ENCODE results near the gene PAF1.

PAF1 gene

DNA sequence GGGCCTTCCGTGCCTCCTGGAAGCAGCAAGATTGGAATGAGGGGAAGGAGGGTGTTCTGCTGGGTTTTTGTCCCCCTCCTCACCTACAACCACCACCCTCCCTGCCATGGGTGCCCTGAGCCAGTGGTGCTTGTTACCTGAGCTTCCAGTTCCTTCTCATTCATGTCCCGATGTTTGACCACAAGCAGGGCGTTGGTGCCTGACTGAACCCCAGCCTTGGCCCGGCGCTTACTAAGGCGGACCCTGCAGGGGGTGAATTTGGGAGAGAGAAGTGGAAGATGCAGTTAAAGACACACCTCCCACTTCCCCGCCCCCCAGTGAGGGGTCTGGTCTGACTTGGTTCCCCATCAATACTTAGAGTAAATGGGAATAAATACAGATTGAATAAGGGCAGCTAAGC is 4.3 kb downstream of the PAF1 start:
- Mint-ChIP-seq H3K27ac (peak overlapping the region in 1 of 3 experiments; percentile 13), H3K4me3 (peak overlapping the region in 2 of 3 experiments; percentile 25 to 64), H3K9me3 (no peaks in the 10 kb centered on the region), H3K4me1 (peaks cover 13% of the 10 kb centered on the region), H3K36me3 (ENCODE audit: low read depth) (peaks cover 66% of the 10 kb centered on the region), H3K27me3 (ENCODE audit: low read depth) (no peaks in the 10 kb centered on the region)
- TF ChIP-seq, protein P1, sequence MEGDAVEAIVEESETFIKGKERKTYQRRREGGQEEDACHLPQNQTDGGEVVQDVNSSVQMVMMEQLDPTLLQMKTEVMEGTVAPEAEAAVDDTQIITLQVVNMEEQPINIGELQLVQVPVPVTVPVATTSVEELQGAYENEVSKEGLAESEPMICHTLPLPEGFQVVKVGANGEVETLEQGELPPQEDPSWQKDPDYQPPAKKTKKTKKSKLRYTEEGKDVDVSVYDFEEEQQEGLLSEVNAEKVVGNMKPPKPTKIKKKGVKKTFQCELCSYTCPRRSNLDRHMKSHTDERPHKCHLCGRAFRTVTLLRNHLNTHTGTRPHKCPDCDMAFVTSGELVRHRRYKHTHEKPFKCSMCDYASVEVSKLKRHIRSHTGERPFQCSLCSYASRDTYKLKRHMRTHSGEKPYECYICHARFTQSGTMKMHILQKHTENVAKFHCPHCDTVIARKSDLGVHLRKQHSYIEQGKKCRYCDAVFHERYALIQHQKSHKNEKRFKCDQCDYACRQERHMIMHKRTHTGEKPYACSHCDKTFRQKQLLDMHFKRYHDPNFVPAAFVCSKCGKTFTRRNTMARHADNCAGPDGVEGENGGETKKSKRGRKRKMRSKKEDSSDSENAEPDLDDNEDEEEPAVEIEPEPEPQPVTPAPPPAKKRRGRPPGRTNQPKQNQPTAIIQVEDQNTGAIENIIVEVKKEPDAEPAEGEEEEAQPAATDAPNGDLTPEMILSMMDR (IDR thresholded peaks at IDR 0.05; ENCODE audit: unreplicated experiment in 3 of 3), result no peak

DNA sequence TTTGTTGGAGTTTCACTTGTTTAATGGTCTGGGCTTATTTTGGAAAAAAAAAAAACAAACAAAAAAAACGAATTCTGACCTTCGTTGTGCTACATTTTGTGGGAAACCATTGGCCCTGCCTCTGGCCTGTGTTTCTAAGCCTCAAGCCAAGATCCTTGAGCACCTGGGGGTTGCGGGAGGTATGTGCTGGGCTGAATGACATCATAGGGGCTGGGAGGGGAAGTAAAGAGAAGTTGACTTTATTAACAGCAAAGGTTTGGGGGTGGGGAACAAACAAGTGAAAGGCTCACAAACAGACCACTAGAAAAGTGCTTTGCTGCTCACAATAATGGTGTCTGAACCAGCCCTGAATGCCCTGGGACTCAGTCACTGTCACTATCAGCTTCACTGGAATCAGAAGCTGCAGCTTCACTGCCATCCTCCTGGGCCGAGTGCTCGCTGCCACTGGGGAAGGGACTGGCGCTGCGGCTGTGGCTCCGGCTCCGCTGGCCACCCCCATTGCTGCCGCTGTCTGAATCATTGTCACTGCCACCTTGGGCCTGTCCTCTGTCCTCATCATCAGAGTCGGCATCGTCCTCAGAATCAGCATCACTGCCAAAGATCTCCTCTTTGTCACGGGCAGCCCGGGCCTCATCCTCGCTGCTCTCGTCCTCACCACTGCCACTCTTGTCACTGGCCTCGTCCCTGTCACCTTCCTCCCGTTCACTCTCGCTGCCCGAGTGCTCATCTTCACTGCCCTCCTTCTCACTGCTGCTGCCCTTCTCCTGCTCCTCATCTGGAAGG is 5.1 kb downstream of the PAF1 start:
- Mint-ChIP-seq H3K27ac (peak overlapping the region in 2 of 3 experiments; percentile 6 to 59), H3K9me3 (no peaks in the 10 kb centered on the region), H3K36me3 (ENCODE audit: low read depth) (peaks cover 69% of the 10 kb centered on the region), H3K4me1 (peaks cover 5% of the 10 kb centered on the region), H3K4me3 (no peak overlapping the region), H3K27me3 (ENCODE audit: low read depth) (no peaks in the 10 kb centered on the region)
- TF ChIP-seq, protein P1 (IDR thresholded peaks at IDR 0.05; ENCODE audit: unreplicated experiment in 3 of 3), result no peak

DNA sequence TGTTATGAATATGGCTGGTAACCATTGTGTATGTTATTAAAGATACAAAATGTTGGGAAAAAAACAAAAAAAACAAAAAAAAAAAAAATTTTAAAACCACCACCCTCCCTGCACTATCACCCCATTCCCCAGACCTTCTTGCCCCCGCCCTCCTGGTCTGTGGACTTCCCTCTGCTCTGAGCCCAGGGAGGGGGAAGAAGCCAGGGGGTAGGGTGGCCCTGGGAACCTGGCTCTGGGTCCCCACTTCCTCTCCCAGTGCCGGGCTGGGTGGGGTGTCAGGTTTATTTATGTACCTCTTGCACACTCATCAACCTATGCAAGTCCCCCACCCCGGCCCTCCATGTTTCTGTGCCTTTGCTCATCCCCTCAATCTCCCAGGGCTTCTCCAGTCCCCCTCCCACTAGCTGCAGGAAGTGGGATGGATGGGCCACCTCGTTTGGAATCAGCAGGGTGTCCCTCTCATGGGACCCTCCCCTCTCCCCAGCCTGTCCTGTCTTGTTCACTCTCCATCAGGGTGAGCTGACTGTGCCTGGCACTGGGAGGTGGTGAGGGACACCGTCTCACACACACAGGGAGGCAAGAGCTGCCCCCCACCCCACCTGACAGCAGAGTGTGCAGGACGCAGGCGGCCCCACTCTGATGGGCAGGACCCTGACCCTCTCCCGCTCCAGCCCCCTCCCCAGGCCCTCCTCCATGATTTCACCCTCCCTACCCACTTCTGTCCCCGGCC is 5.9 kb downstream of the PAF1 start:
- Mint-ChIP-seq H3K36me3 (ENCODE audit: low read depth) (peaks cover 74% of the 10 kb centered on the region), H3K9me3 (no peaks in the 10 kb centered on the region), H3K27me3 (ENCODE audit: low read depth) (no peaks in the 10 kb centered on the region), H3K4me3 (no peak overlapping the region), H3K27ac (peak overlapping the region in 1 of 3 experiments; percentile 59), H3K4me1 (peaks cover under 1% of the 10 kb centered on the region)
- TF ChIP-seq, protein P1 (IDR thresholded peaks at IDR 0.05; ENCODE audit: unreplicated experiment in 3 of 3), result no peak

DNA sequence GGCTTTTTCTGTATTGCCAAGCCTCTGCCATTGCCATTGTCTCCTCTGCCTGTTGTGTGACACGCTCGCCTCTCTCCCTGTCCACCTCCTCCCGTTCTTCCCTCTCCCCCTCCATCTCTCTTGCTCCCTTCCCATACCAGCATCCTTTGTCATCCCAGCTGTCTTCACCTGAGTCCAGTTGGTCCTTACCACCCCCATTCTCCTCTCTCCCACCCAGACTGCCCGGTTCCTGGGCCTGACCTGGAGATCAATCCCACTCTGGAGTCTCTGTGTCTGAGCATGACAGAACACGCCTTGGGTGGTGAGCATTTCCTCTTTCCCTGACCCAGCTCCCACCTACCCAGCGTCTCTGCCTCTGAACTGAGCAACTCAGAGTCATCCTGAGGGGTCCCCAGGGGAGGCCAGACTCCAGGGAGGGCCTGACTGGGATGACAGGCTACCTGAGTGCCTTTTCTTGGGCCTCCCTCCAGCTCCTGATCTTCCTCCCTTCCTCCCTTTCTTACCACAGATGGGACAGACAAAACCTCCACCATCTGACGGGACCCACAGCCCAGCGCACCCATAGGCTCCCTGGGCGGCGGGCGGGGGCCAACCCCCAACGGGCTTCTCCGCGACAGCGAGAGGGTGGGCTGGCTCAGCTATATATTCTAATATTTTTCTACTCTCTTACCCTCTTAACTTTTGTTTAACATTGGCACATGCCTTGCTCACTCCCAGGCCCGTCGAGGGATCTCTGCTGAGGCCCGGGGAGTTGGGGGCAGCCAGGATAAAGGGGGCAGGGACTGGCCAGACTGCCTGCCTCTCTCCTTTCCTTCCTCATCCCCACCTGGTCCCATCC is 7.7 kb downstream of the PAF1 start:
- Mint-ChIP-seq H3K4me1 (no peaks in the 10 kb centered on the region), H3K9me3 (no peaks in the 10 kb centered on the region), H3K36me3 (ENCODE audit: low read depth) (peaks cover 76% of the 10 kb centered on the region), H3K27me3 (ENCODE audit: low read depth) (no peaks in the 10 kb centered on the region), H3K27ac (no peak overlapping the region), H3K4me3 (no peak overlapping the region)
- TF ChIP-seq, protein P1 (IDR thresholded peaks at IDR 0.05; ENCODE audit: unreplicated experiment in 3 of 3), result no peak

DNA sequence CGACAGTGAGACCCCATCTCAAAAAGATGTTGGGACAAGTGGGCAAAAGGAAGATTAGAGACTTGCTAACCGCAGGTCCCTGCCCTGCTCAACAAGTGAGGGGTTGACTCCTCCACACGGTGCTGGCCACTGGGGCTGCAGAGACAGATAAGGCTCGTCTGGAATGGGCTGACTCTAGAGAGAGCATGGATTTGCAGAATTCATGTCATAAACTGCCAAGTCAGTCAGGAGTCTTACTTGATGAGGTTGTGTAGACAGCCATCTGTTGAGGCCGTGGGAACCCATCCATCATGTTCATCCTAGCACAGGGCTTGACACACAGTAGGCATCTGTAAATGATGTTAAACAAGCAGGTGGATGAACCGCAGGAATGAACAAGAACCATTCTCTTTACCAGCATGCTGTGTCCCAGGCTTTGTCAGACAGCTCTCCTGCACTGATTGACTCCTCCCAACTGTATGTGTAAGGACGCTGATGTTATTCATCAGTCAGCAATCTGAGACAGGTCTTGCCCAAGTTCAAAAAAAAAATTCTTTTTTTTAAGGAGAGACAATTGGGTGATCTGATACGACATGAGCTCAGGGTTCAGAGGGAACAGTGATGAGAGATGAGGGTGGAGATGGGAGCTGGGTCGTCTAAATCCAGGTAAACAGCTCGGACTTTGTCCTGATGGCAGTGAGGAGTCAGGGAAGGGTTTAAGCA is 8.8 kb downstream of the PAF1 start:
- Mint-ChIP-seq H3K27ac (no peak overlapping the region), H3K4me1 (no peaks in the 10 kb centered on the region), H3K4me3 (no peak overlapping the region), H3K9me3 (no peaks in the 10 kb centered on the region), H3K27me3 (ENCODE audit: low read depth) (no peaks in the 10 kb centered on the region), H3K36me3 (ENCODE audit: low read depth) (peaks cover 82% of the 10 kb centered on the region)
- TF ChIP-seq, protein P1 (IDR thresholded peaks at IDR 0.05; ENCODE audit: unreplicated experiment in 3 of 3), result no peak

Data from nephron (organoid).